Measurements from ENCODE around the gene ODAD2.

- no peak for TF ChIP-seq CTCF (IDR thresholded peaks at IDR 0.05)
- TF ChIP-seq POLR2A (IDR thresholded peaks at IDR 0.05): no peak
These were observed 164.4 kb downstream of the ODAD2 start for GRCh38 chr10:27834476-27834875.
